A549 treated with dexamethasone at 1 μM for 4 hours (cell line): Measurements from ENCODE around the gene HNRNPD. TPM values are rescaled to one million over a fixed set of nuclear protein-coding genes. Genes with fewer than 3 reads are reported as not detected.

Source experiments
- total RNA-seq: library from RNA; stranded (reverse); fragments of 200-300 nt; extraction: Qiagen RNA extraction; gene quantifications from 5 replicates; pipeline ENCODE4 v1.2.3, GENCODE V29; 2022

HNRNPD gene, protein sequence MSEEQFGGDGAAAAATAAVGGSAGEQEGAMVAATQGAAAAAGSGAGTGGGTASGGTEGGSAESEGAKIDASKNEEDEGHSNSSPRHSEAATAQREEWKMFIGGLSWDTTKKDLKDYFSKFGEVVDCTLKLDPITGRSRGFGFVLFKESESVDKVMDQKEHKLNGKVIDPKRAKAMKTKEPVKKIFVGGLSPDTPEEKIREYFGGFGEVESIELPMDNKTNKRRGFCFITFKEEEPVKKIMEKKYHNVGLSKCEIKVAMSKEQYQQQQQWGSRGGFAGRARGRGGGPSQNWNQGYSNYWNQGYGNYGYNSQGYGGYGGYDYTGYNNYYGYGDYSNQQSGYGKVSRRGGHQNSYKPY
- total RNA-seq = 268 to 366 TPM (median 279 TPM) in 5 replicates

DNA sequence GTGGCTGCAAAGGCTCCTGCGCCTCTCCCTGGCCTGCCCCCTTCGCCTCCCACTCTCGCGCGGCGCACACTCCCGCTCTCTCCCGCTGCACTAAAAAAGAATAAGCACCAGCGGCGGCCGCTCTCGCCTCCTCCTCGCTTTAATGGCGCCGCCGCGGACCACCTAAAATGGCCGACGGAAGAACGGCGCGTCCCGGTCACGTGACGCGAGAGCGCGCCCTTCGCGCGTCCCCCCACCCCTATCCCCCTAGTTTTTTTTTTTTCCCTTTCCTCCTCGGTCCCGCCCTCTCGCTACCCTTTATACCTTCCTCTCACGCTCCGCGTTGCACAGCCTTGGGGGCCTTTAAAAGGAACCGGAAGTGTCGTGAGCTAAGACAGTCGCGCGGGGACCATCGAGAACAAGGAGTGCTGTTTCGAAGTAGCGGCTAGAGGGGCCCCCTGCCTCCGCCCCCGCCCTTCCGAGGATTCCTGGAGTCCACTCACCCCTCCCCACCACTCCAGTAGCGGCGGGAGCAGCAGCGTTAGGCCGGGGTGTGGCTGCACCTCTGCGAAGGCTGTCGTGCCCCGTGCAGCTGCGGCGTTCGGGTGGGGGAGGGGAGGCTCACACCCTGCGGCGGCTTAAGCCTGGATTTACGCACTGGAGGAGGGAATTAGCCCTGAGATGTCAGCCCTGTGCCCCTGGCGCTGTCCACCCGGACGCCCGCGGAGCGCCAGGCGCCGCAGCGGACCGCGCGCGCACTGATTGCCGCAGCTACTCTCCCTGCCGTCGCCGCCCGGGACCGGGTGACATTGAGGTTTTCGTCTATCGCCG lies at the start of gene HNRNPD:
TSS of gene HNRNPD (minus strand) at position 176 of the 810 bp plus-strand sequence. CDS start 313 bp downstream, outside the sequence.

Other genes starting within 250 kb of the HNRNPD start
- 252 to 423 TPM (median 301 TPM) in 5 replicates for gene HNRNPDL, start 56.5 kb upstream of the HNRNPD start, total RNA-seq
- gene ENOPH1, start 56.6 kb upstream of the HNRNPD start, total RNA-seq = 28.3 to 32.2 TPM (median 30.7 TPM) in 5 replicates
- 0.59 to 1.2 TPM (median 0.94 TPM) in 5 replicates for gene TMEM150C, start 188.0 kb upstream of the HNRNPD start, total RNA-seq